Hematopoietic multipotent progenitor cell treated with erythropoietin and hydrocortisone succinate and interleukin-3 and kit ligand, for 15 days (in vitro differentiated cells): ENCODE data around the gene ETV2.
"Not testable (repeated sequence)": the region's sequence is repeated elsewhere in the genome, so short reads cannot be mapped to it uniquely, and the experiment has no call there.

Experiments
- DNase-seq: peaks from one replicate; pipeline ENCODE4 v3.0.0-alpha.2; 2015; ENCODE audit warnings: low spot score

Gene ETV2

DNA sequence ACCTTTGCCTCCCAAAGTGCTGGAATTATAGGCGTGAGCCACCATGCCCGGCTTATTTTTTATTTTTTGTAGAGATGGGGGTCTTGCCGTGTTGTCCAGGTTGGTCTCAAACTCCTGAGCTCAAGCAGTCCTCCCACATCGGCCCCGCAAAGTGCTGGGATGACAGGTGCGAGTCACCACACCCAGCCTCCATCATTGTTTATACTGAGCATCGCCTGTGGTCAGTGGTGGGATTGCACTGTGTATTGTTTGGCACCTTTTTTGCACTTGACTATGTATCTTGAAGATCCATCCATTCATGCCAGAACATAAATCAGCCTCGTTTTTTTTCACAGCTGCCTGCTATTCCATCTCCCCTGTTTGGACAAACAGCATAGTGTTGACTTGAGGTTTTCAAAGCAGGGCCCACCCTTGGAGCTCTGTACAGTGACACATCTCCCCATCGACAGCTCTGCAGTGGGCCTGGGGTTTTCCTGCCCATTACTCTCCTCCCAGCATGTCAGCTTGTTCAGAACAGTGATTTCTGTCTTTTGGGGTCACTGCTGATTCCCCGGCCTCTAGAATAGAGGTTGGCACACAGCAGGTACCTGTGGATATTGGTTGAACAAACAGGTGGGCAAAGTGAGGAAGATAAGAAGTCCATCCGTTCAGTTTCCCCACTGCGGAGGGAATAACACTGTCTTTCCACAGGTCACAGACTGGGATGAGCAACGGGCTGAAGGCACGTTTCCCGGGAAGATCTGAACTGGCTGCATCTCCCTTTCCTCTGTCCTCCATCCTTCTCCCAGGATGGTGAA is 16.6 kb downstream of the ETV2 start:
- DNase-seq, result no peak

GRCh38 chr19:35661995-35662340 is 20.4 kb downstream of the ETV2 start:
- DNase-seq, result no peak

GRCh38 chr19:35663981-35664380 is 22.4 kb downstream of the ETV2 start:
- no peak for DNase-seq

DNA sequence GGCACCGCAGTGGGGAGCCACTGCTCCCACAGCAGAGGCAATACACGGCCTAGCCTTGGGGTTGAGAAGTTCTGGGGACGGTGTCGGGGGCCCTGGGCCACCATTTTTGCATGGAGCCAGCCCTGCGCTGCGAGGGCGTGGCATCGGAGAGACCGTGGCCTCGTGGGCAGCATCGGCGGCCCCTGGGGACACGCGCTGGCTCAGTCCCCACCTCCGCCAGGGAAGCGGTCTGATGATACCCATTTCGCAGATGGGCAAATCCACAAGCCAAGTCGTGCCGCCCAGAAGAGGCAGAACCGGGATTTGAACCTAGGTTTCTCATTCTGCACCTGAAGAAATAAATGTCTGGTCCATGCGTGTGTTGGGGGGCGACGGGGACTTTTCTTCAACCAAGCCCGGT is 23.6 kb downstream of the ETV2 start:
- no peak for DNase-seq

DNA sequence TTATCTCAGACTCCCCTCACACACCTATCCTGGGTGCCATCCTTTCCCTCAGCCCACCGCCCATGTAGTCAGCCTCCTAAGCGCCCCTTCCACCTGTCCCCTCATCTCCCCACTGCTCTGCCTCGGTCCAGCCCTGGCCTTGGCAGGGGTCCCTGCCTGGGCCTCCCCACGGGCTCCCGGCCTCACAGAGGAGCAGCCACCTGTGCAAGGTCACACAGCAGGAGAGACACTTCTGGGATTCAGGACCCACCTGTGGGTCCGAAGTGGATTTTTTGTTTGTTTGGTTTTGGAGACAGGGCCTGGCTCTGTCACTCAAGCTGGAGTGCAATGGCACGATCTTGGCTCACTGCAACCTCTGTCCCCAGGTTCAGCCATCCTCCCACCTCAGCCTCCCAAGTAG is 24.1 kb downstream of the ETV2 start:
- no peak for DNase-seq

- no peak for DNase-seq
These were observed 24.8 kb downstream of the ETV2 start, which contains the start of gene UPK1A for GRCh38 chr19:35666251-35666913. TSS of gene UPK1A (plus strand) at chr19:35666517. CDS start at chr19:35666813, 296 bp downstream.

DNA sequence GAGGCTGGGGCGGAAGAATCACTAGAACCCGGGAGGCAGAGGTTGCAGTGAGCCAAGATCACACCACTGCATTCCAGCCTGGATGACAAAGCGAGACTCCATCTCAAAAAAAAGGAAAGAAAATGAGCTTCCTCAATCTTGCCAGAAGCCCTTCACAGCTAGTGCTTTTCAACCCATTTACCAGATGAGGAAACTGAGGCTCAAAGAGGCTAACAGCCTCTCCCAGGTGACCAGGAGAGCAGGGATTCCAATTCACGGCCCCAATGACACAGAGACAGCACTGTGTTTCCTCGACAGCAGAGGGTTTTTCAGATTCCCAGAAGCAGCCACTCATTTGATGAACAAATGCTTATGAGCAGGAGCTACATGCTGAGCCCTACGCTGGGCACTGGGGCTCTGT is 28.0 kb downstream of the ETV2 start:
- DNase-seq, result no peak

DNA sequence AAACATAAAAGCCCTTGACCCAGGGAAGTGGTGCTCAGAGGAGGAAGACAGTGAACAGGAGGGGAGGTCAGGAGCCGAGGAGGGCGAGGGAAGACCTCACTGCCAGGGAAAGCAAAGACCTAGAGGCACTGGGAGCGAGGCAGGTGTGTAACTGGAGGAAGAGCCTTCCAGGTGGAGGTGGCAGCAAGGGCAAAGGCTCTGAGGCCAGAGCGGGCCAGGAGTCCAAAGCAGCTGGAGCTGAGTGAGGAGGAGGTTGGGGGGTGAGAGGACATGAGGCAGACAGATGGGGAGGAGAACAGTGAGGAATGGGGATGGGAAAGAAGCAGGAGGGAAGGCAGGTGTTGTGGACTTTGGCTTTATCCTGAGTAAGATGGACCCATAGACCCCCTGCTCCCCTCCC is 28.4 kb downstream of the ETV2 start:
- DNase-seq, result no peak

DNA sequence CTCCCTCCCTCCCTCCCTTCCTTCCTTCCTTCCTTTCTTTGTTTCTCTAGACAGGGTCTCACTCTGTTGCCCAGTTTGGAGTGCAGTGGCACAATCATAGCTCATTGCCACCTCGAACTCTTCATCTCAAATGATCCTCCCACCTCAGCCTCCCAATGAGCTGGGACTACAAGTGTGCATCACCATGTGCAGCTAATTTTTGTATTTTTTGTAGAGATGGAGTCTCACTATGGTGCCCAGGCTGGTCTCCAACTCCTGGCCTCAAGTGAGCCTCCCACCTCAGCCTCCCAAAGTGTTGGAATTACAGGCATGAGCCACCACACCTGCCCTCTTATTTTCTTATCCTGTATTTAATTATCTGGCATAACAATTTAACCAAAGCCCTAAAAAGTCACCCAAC is 29.1 kb downstream of the ETV2 start:
- no peak for DNase-seq

GRCh38 chr19:35671818-35672217 is 30.3 kb downstream of the ETV2 start:
- DNase-seq, result peak; percentile 58

- peak; percentile 31 for DNase-seq
These were observed 31.7 kb downstream of the ETV2 start for GRCh38 chr19:35673121-35673804.

DNA sequence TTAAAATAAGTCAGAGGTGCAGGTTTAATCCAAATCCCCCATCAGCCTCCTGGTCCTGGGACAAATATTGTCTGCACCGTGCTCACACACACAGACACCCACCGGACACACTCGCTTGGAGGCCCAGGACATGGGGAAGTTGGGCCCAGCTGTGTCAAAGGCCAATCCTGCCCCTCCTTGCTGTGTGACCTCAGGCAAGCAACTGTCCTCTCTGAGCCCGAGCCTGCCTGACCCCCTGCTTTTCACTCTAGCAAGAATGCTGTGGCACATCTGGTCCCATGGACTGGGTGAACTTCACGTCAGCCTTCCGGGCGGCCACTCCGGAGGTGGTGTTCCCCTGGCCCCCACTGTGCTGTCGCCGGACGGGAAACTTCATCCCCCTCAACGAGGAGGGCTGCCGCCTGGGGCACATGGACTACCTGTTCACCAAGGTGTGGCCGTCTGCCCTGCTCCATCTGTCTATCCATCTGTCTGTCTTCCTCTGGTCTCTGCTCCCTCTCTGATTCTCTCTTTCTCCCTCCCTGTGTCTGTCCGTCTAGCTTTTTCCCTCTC is 34.1 kb downstream of the ETV2 start:
- DNase-seq, result no peak

DNA sequence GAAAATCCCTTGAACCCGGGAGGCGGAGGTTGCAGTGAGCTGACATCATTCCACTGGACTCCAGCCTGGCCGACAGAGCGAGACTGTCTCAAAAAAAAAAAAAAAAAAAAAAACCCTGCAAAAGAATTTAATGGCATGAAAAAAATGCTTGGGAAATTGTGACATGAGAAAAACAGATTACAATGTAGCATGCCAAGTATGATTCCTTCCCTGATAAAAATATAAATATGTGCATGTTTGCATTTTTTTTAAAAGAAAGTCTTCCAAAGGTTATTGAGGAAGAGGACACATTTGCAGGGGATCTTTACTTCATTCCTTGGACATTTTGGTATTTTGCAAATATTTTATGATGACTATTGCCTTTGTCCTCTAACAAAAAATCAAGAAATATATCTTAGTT is 48.3 kb downstream of the ETV2 start:
- no peak for DNase-seq

GRCh38 chr19:35691106-35691505 is 49.6 kb downstream of the ETV2 start:
- not testable (repeated sequence) for DNase-seq

- DNase-seq, result no peak
These were observed 50.5 kb downstream of the ETV2 start for GRCh38 chr19:35692010-35692409.

DNA sequence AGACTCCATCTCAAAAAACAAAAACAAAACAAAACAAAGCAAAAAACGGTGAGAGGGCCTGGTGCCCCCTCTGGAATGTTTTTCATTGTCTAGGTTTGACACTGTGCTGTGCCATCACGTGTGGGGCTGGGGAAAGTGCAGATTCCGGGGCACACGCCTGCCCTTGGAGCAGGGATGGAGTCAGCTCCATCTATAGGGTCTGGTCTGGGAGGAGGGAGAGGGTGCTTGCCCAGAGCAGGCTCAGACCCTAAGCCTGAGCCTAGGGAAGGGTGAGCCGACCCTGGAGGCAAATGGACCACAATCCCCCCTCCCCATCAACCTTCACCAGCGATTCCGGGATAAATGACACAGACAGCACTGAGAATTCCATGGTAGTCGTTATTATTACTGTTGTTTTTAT is 51.9 kb downstream of the ETV2 start:
- DNase-seq, result no peak

DNA sequence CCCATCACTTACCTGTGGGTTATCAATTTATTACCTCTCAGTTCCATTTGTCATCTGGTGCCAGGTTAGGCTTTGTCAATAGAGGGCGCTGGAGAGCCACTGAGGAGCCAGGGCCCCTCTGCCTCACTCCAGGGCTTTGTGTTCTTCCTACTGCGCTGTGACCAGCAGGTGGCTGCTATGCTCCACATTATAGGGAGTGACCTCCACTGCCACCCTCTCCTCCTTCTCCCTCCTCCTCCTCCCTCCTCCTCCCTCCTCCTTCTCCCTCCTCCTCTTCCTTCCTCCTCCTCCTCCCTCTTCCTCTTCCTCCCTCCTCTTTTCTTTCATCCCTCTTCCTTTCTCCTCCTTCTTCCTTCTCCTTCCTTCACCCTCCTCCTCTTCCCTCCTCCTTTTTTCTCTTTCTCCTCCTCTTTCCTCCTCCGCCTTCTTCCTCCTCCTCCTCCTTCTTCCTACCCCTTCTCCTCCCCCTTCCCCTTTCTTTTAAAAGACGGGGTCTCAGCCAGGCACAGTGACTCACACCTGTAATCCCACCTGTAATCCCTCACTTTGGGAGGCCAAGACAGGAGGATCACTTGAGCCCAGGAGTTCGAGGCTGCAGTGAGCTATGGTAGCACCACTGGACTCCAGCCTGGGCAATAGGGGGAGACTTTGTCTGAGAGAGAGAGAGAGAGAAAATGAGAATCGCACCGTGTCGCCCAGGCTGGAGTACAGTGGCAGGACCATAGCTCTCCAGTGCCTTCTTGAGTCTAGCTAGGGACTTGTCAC is 52.5 kb downstream of the ETV2 start:
- DNase-seq, result peak; percentile 92
